A673 (cell line): ENCODE measurements around the gene CASKIN2. TPM values are rescaled to one million over a fixed set of nuclear protein-coding genes. Genes with fewer than 3 reads are reported as not detected.

Source experiments
- BruUV-seq: library from RNA; stranded (reverse); fragments of 400-500 nt; replicated peaks from 2 replicates; lab custom pipeline; 2021; lab: Mats Ljungman, UMichigan
- CTCF ChIA-PET: fragments of 300-600 bp; sonication (Branson Sonifier 250); formaldehyde crosslinking; loops from one replicate; lab custom pipeline; 2022; ENCODE audit warnings: antibody characterized with exemption; lab: Charles Lee
- POLR2A ChIA-PET: fragments of 300-600 bp; sonication (Branson Sonifier 250); formaldehyde crosslinking; loops from one replicate; lab custom pipeline; 2022; ENCODE audit warnings: antibody characterized with exemption; ENCODE audit not compliant: low non-redundant PET; lab: Charles Lee
- DNase-seq: peaks from one replicate; pipeline ENCODE4 v3.0.0-alpha.2; 2015; ENCODE audit warnings: low spot score
- H3K27ac ChIP-seq: fragments of 200-600 bp; sonication (generic); 2 replicates; pipeline ENCODE4 v1.5.1; 2016; ENCODE audit warnings: mixed run types, low read depth, mild to moderate bottlenecking, mixed read lengths, antibody characterized with exemption, low read length; ENCODE audit not compliant: poor library complexity, severe bottlenecking
- H3K27me3 ChIP-seq: fragments of 200-600 bp; sonication (generic); replicated peaks from 2 replicates; pipeline ENCODE4 v1.6.1; 2017; ENCODE audit warnings: mixed run types, low read depth, mild to moderate bottlenecking, mixed read lengths, antibody characterized with exemption, low read length; ENCODE audit not compliant: insufficient read depth, poor library complexity
- H3K36me3 ChIP-seq: fragments of 200-600 bp; sonication (generic); 2 replicates; pipeline ENCODE4 v1.6.1; 2016; ENCODE audit warnings: mixed run types, mild to moderate bottlenecking, mixed read lengths, antibody characterized with exemption, low read length; ENCODE audit not compliant: insufficient read depth, poor library complexity, severe bottlenecking
- H3K4me1 ChIP-seq: fragments of 200-600 bp; sonication (generic); 2 replicates; pipeline ENCODE4 v1.6.1; 2017; ENCODE audit warnings: mixed run types, mild to moderate bottlenecking, mixed read lengths, antibody characterized with exemption, low read length; ENCODE audit not compliant: insufficient read depth, poor library complexity, severe bottlenecking
- H3K4me3 ChIP-seq: fragments of 200-600 bp; sonication (generic); 2 replicates; pipeline ENCODE4 v1.5.1; 2016; ENCODE audit warnings: low read depth, mixed run types, mild to moderate bottlenecking, mixed read lengths, low read length; ENCODE audit not compliant: poor library complexity, severe bottlenecking
- H3K9me3 ChIP-seq: fragments of 200-600 bp; sonication (generic); 2 replicates; pipeline ENCODE4 v1.6.1; 2016; ENCODE audit warnings: mixed run types, low read depth, mild to moderate bottlenecking, mixed read lengths, antibody characterized with exemption, low read length; ENCODE audit not compliant: poor library complexity, severe bottlenecking
- EZH2 ChIP-seq: fragments of 200-600 bp; sonication (generic); IDR thresholded peaks from 2 replicates; pipeline ENCODE4 v1.6.1; 2017; ENCODE audit warnings: borderline replicate concordance, low read depth, mild to moderate bottlenecking, mixed read lengths, antibody characterized with exemption, low read length; ENCODE audit not compliant: poor library complexity, severe bottlenecking
- intact Hi-C: fragments of 100-400 bp; cut with micrococcal nuclease; formaldehyde crosslinking; loops from one replicate; pipeline ENCODE4 v1.10.0; 2022; ENCODE audit not compliant: unreplicated experiment
- total RNA-seq: library from RNA; stranded (reverse); gene quantifications from 2 replicates; pipeline ENCODE4 v1.2.3, GENCODE V29; 2021
- TF ChIP-seq, protein P1 (sequence below): fragments of 300-800, 200-600 bp; sonication (generic); conservative IDR thresholded peaks from 2 replicates; pipeline ENCODE4 v1.5.1; 2017; ENCODE audit warnings: low read depth, mild to moderate bottlenecking, antibody characterized with exemption, low read length, moderate library complexity, mixed read lengths

CASKIN2 gene
- total RNA-seq, 1 experiment from 2014 or later: 32.6 TPM

DNA sequence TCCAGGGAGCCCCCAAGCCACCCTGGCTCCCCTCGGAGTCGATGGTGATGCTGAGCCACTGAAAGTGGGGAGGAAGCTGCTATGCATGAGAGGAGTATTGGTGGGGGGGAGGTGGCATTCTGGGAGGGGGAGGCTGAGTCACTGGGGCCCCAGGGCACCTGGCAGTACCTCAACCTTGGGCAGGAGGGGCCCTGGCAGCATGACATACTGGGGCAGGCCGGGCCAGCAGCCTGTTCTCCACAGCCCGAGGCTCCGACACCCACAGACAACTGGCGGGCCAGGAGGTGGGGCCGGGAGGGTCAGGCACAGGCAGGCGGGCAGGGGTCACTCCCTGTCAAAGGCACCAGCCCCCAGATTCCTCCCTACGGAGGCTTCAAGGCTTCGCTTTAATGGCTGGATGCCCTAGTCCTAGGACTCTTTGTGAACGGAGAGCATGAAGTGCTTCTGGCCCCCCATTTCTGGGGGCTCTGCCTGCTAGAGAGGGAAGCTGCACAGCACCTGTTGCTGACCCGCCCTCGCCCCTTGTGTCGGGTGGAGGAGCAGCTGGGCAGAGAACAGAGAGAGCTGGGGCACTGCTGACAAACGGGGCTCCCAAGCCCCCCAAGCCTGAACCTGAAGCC is 928 bp downstream of the CASKIN2 start:
- intact Hi-C loops: no loop called here
- no peaks in the 10 kb centered on the region for H3K4me1 ChIP-seq
- H3K36me3 ChIP-seq: peaks cover 4% of the 10 kb centered on the region
- ChIA-PET POLR2A (no interaction called here), CTCF (no interaction called here)
- peak overlapping the region; percentile 87 for H3K4me3 ChIP-seq
- no peak for DNase-seq
- peak overlapping the region; percentile 80 for H3K27ac ChIP-seq
- TF ChIP-seq, protein P1, sequence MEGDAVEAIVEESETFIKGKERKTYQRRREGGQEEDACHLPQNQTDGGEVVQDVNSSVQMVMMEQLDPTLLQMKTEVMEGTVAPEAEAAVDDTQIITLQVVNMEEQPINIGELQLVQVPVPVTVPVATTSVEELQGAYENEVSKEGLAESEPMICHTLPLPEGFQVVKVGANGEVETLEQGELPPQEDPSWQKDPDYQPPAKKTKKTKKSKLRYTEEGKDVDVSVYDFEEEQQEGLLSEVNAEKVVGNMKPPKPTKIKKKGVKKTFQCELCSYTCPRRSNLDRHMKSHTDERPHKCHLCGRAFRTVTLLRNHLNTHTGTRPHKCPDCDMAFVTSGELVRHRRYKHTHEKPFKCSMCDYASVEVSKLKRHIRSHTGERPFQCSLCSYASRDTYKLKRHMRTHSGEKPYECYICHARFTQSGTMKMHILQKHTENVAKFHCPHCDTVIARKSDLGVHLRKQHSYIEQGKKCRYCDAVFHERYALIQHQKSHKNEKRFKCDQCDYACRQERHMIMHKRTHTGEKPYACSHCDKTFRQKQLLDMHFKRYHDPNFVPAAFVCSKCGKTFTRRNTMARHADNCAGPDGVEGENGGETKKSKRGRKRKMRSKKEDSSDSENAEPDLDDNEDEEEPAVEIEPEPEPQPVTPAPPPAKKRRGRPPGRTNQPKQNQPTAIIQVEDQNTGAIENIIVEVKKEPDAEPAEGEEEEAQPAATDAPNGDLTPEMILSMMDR: no peak
- no peak for TF ChIP-seq EZH2
- no peaks in the 10 kb centered on the region for H3K27me3 ChIP-seq
- H3K9me3 ChIP-seq: no peaks in the 10 kb centered on the region
- no TSS peak for BruUV-seq

- no peak for DNase-seq
- no TSS peak for BruUV-seq
- Histone ChIP-seq H3K4me3 (no peak overlapping the region), H3K27me3 (no peaks in the 10 kb centered on the region), H3K27ac (no peak overlapping the region), H3K9me3 (no peaks in the 10 kb centered on the region), H3K4me1 (no peaks in the 10 kb centered on the region), H3K36me3 (peaks cover 4% of the 10 kb centered on the region)
- TF ChIP-seq, protein P1: no peak
- TF ChIP-seq EZH2: no peak
- ChIA-PET CTCF (no interaction called here), POLR2A (no interaction called here)
- intact Hi-C loops: no loop called here
Measured at GRCh38 chr17:75513641-75514000, 1.7 kb downstream of the CASKIN2 start.

DNA sequence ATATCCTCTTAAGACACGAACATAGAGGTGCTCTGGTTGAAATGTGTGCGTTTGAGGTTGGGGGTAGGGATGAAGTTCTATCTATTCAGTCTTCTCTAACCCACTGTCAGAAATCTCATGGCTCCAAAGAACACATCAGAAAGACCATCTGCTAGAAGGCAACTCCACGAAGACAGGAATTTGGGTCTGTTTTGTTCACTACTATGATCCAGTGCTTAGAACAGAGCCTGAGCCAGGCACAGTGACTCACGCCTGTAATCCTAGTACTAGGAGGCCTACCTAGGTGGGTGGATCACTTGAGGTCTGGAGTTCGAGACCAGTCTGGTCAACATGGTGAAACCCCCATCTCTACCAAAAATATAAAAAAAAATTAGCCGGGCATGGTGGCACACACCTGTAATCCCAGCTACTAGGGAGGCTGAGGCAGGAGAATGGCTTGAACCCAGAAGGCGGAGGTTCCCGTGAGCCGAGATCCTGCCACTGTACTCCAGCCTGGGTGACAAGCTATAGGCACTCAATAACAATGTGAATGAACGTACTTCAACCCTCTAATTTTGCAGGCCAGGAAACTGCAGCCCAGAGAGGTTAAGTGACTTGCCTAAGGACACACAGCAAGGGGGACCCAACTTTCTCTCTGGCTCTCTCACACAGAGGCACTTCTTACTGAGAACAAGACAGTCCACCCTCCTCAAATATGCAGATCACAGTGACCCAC is 2.3 kb downstream of the CASKIN2 start:
- no peaks in the 10 kb centered on the region for H3K27me3 ChIP-seq
- H3K4me1 ChIP-seq: no peaks in the 10 kb centered on the region
- ChIA-PET POLR2A (no interaction called here), CTCF (no interaction called here)
- TF ChIP-seq, protein P1: no peak
- TF ChIP-seq EZH2: no peak
- H3K4me3 ChIP-seq: no peak overlapping the region
- no peaks in the 10 kb centered on the region for H3K9me3 ChIP-seq
- H3K36me3 ChIP-seq: peaks cover 4% of the 10 kb centered on the region
- intact Hi-C loops: no loop called here
- DNase-seq: no peak
- no peak overlapping the region for H3K27ac ChIP-seq
- TSS peak; percentile 30 for BruUV-seq
